HEK293 (cell line): ENCODE measurements around the gene DNAH8.

Experiments used
- CTCF ChIA-PET: fragments of 350-600 bp; formaldehyde crosslinking; extraction: SDS; loops from one replicate; lab custom pipeline; 2021; ENCODE audit warnings: antibody characterized with exemption; lab: Yijun Ruan, JAX
- POLR2A ChIA-PET: fragments of 300-600 bp; formaldehyde crosslinking; extraction: SDS; loops from one replicate; lab custom pipeline; 2020; ENCODE audit warnings: antibody characterized with exemption, inconsistent platforms; lab: Yijun Ruan, JAX
- H3K27ac ChIP-seq: fragments of 200-500 bp; sonication (Bioruptor generic); 2 replicates; pipeline ENCODE4 v1.5.1; 2014; ENCODE audit warnings: low read depth, low read length, control low read depth, inconsistent platforms; ENCODE audit errors: extremely low read depth
- H3K36me3 ChIP-seq, 2 experiments: fragments of 200-500 bp in 1 of 2; sonication (Bioruptor generic) in 1 of 2; 1 replicate in 1 of 2; 2 replicates in 1 of 2; pipeline ENCODE4 v1.5.1; 2014 to 2017; ENCODE audit warnings: inconsistent platforms in 2 of 2, low read length in 2 of 2; ENCODE audit not compliant: control insufficient read depth in 2 of 2, insufficient read depth in 1 of 2
- H3K4me1 ChIP-seq: fragments of 200-500 bp; sonication (Bioruptor generic); 2 replicates; pipeline ENCODE4 v1.5.1; 2014; ENCODE audit warnings: mild to moderate bottlenecking, low read length, inconsistent platforms; ENCODE audit not compliant: control insufficient read depth, insufficient read depth
- H3K4me3 ChIP-seq: 2 replicates; pipeline ENCODE4 v1.5.1; 2011; ENCODE audit warnings: low read depth, mild to moderate bottlenecking, control low read depth, low read length, moderate library complexity
- H3K9me3 ChIP-seq: fragments of 200-500 bp; sonication (Bioruptor generic); 2 replicates; pipeline ENCODE4 v1.5.1; 2014; ENCODE audit warnings: low read depth, low read length, inconsistent platforms; ENCODE audit not compliant: control insufficient read depth, insufficient read depth
- ATF2 ChIP-seq: fragments of 450-650 bp; formaldehyde crosslinking; IDR thresholded peaks from 2 replicates; pipeline ENCODE4 v1.5.1; 2016; ENCODE audit warnings: missing biosample characterization, missing genetic modification characterization, low read depth
- INSM2 ChIP-seq: fragments of 450-650 bp; formaldehyde crosslinking; IDR thresholded peaks from 2 replicates; pipeline ENCODE4 v1.5.1; 2016; ENCODE audit warnings: missing biosample characterization, missing genetic modification characterization
- KLF16 ChIP-seq: fragments of 450-650 bp; formaldehyde crosslinking; IDR thresholded peaks from 2 replicates; pipeline ENCODE4 v1.5.1; 2017; ENCODE audit warnings: missing biosample characterization, missing genetic modification characterization
- REST ChIP-seq: fragments of 450-650 bp; formaldehyde crosslinking; IDR thresholded peaks from 2 replicates; pipeline ENCODE4 v1.5.1; 2016; ENCODE audit warnings: missing biosample characterization, missing genetic modification characterization
- YY2 ChIP-seq: fragments of 450-650 bp; formaldehyde crosslinking; IDR thresholded peaks from 2 replicates; pipeline ENCODE4 v1.5.1; 2016; ENCODE audit warnings: missing biosample characterization, missing genetic modification characterization
- ZFHX2 ChIP-seq: fragments of 450-650 bp; formaldehyde crosslinking; conservative IDR thresholded peaks from 2 replicates; pipeline ENCODE4 v1.5.1; 2016; ENCODE audit warnings: missing biosample characterization, missing genetic modification characterization
- ZFP41 ChIP-seq: fragments of 450-650 bp; formaldehyde crosslinking; IDR thresholded peaks from 2 replicates; pipeline ENCODE4 v1.5.1; 2016; ENCODE audit warnings: missing biosample characterization, missing genetic modification characterization, borderline replicate concordance
- ZNF211 ChIP-seq: fragments of 450-650 bp; formaldehyde crosslinking; IDR thresholded peaks from 2 replicates; pipeline ENCODE4 v1.5.1; 2016; ENCODE audit warnings: low read depth, missing biosample characterization, missing genetic modification characterization
- ZNF214 ChIP-seq: fragments of 450-650 bp; formaldehyde crosslinking; IDR thresholded peaks from 2 replicates; pipeline ENCODE4 v1.5.1; 2017; ENCODE audit warnings: missing biosample characterization, mild to moderate bottlenecking, missing genetic modification characterization, borderline replicate concordance
- ZNF221 ChIP-seq: fragments of 450-650 bp; formaldehyde crosslinking; IDR thresholded peaks from 2 replicates; pipeline ENCODE4 v1.5.1; 2017; ENCODE audit warnings: missing biosample characterization, missing genetic modification characterization, borderline replicate concordance
- ZNF24 ChIP-seq: fragments of 450-650 bp; formaldehyde crosslinking; IDR thresholded peaks from 2 replicates; pipeline ENCODE4 v1.5.1; 2016; ENCODE audit warnings: missing biosample characterization, missing genetic modification characterization
- ZNF350 ChIP-seq: fragments of 450-650 bp; formaldehyde crosslinking; IDR thresholded peaks from 2 replicates; pipeline ENCODE4 v1.5.0; 2017; ENCODE audit warnings: missing biosample characterization, mild to moderate bottlenecking, missing genetic modification characterization
- ZNF362 ChIP-seq: fragments of 450-650 bp; formaldehyde crosslinking; IDR thresholded peaks from 2 replicates; pipeline ENCODE4 v1.5.1; 2016; ENCODE audit warnings: missing biosample characterization, missing genetic modification characterization
- ZNF501 ChIP-seq: fragments of 450-650 bp; formaldehyde crosslinking; IDR thresholded peaks from 2 replicates; pipeline ENCODE4 v1.5.1; 2016; ENCODE audit warnings: missing biosample characterization, missing genetic modification characterization
- ZNF580 ChIP-seq: fragments of 450-650 bp; formaldehyde crosslinking; IDR thresholded peaks from 2 replicates; pipeline ENCODE4 v1.5.1; 2016; ENCODE audit warnings: missing biosample characterization, missing genetic modification characterization
- ZNF692 ChIP-seq: fragments of 450-650 bp; formaldehyde crosslinking; IDR thresholded peaks from 2 replicates; pipeline ENCODE4 v1.5.1; 2016; ENCODE audit warnings: missing biosample characterization, missing genetic modification characterization
- ZNF768 ChIP-seq: fragments of 450-650 bp; formaldehyde crosslinking; IDR thresholded peaks from 2 replicates; pipeline ENCODE4 v1.5.1; 2018; ENCODE audit warnings: missing biosample characterization, mild to moderate bottlenecking, missing genetic modification characterization
- ZNF791 ChIP-seq: fragments of 450-650 bp; formaldehyde crosslinking; IDR thresholded peaks from 2 replicates; pipeline ENCODE4 v1.5.1; 2016; ENCODE audit warnings: missing biosample characterization, missing genetic modification characterization

DNAH8 gene

GRCh38 chr6:39049575-39050283 lies 334.6 kb downstream of the DNAH8 start:
- Histone ChIP-seq H3K4me1 (no peaks in the 10 kb centered on the region), H3K36me3 (no peaks in the 10 kb centered on the region), H3K27ac (no peak overlapping the region), H3K9me3 (no peaks in the 10 kb centered on the region), H3K4me3 (no peak overlapping the region)
- no peak for TF ChIP-seq ZFHX2 (tag by site-specific recombination)
- TF ChIP-seq REST (tag by site-specific recombination) = peak; percentile 66
- TF ChIP-seq ZNF221 (tag by site-specific recombination) = no peak
- ChIA-PET CTCF (interaction anchor here (1.0 to 1.2 kb wide), 2 partner anchors 75 to 117 kb away, joined by 4 to 9 read pairs; no protein-coding TSS in a partner anchor), POLR2A (no interaction called here)

GRCh38 chr6:39050453-39051112 lies 335.5 kb downstream of the DNAH8 start:
- TF ChIP-seq ZNF692 (no peak), ZNF211 (tag by site-specific recombination) (no peak), ZNF24 (no peak)
- Histone ChIP-seq H3K9me3 (no peaks in the 10 kb centered on the region), H3K27ac (no peak overlapping the region), H3K4me1 (no peaks in the 10 kb centered on the region), H3K4me3 (no peak overlapping the region), H3K36me3 (no peaks in the 10 kb centered on the region)
- POLR2A ChIA-PET = no interaction called here
- CTCF ChIA-PET = interaction anchor here (0.7 to 1.2 kb wide), 6 partner anchors 9 to 116 kb away, joined by 3 to 9 read pairs (median 4); no protein-coding TSS in a partner anchor

- ChIA-PET POLR2A (no interaction called here), CTCF (interaction anchor here (0.8 to 1.2 kb wide), 3 partner anchors 8 to 45 kb away, joined by 3 to 6 read pairs (median 4); no protein-coding TSS in a partner anchor)
- Histone ChIP-seq H3K36me3 (no peaks in the 10 kb centered on the region), H3K4me3 (no peak overlapping the region), H3K4me1 (no peaks in the 10 kb centered on the region), H3K9me3 (no peaks in the 10 kb centered on the region), H3K27ac (no peak overlapping the region)
- TF ChIP-seq ZFHX2 (tag by site-specific recombination) (peak; percentile 79), ZNF580 (tag by site-specific recombination) (no peak), INSM2 (no peak), ZNF214 (tag by site-specific recombination) (no peak), ZNF362 (tag by site-specific recombination) (no peak), ZFP41 (no peak), YY2 (tag by site-specific recombination) (no peak), KLF16 (tag by site-specific recombination) (no peak), ZNF501 (tag by site-specific recombination) (no peak), ATF2 (tag by site-specific recombination) (no peak), ZNF791 (tag by site-specific recombination) (no peak), ZNF768 (tag by site-specific recombination) (no peak), ZNF350 (tag by site-specific recombination) (no peak)
Observed at GRCh38 chr6:39051399-39052122, 336.4 kb downstream of the DNAH8 start.
